HPDE6-E6E7 (cell line): ENCODE measurements around the gene FKBP1A.

Experiments
- DNase-seq: peaks from one replicate; pipeline ENCODE4 v3.0.0; 2011; ENCODE audit warnings: missing footprints; ENCODE audit errors: extremely low spot score

The FKBP1A gene

DNA sequence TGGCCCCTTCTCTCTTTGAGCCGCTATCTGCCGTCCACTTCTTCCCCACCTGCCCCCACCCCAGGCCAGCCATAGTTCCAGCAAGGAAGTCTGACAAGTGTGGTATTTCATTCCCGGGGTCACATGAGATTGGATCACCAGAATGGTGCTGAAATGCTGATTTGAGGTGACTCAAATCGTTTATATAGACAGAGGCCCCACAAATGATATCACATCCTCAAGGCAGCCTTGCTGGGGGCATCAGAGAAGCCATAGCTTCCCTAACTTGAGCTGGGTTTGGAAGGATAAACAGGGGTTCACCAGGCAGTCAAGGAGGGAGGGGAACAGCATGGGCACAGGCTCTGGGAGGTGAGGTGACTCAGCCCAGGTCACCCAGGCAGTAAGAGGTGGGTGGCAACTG lies 73.8 kb downstream of the FKBP1A start:
- DNase-seq, result no peak
